ENCODE data around the gene EFL1.

DNA sequence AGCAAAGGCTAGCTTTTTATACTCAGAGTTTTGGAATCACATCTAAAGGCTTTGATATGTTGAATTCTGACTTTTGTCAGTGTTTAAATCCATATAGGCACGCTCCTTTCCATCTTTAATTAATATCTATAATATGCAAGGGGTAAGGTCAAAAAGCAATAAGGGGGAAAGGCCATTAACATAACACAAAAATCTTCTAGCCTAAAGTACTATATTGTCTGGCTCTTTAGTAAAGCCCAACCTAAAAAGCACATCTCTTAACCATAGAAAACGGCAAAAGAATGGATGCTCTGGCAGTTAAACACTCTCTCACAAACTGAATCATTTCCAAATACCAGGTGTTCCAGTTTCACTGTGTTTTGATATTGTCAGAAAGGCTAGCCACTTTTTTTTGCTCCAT is 76.4 kb downstream of the EFL1 start:
- no peak for TF ChIP-seq POLR2A (IDR thresholded peaks at IDR 0.05)
- TF ChIP-seq, protein P1, sequence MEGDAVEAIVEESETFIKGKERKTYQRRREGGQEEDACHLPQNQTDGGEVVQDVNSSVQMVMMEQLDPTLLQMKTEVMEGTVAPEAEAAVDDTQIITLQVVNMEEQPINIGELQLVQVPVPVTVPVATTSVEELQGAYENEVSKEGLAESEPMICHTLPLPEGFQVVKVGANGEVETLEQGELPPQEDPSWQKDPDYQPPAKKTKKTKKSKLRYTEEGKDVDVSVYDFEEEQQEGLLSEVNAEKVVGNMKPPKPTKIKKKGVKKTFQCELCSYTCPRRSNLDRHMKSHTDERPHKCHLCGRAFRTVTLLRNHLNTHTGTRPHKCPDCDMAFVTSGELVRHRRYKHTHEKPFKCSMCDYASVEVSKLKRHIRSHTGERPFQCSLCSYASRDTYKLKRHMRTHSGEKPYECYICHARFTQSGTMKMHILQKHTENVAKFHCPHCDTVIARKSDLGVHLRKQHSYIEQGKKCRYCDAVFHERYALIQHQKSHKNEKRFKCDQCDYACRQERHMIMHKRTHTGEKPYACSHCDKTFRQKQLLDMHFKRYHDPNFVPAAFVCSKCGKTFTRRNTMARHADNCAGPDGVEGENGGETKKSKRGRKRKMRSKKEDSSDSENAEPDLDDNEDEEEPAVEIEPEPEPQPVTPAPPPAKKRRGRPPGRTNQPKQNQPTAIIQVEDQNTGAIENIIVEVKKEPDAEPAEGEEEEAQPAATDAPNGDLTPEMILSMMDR (IDR thresholded peaks at IDR 0.05) = no peak

All from body of pancreas (tissue), 4 donors.